HG02763 (cell line): ENCODE data around the gene RCHY1.
A peak's percentile ranks its signal among the peaks of the same experiment; 100 is the strongest.
"Not testable (repeated sequence)": the region's sequence is repeated elsewhere in the genome, so short reads cannot be mapped to it uniquely, and the experiment has no call there.

Source experiments
- ATAC-seq: cut with Tn5 transposase; IDR thresholded peaks from one replicate; pipeline ENCODE4 v1.9.1; 2021; ENCODE audit warnings: mild to moderate bottlenecking, moderate library complexity; ENCODE audit not compliant: unreplicated experiment

RCHY1 gene

DNA sequence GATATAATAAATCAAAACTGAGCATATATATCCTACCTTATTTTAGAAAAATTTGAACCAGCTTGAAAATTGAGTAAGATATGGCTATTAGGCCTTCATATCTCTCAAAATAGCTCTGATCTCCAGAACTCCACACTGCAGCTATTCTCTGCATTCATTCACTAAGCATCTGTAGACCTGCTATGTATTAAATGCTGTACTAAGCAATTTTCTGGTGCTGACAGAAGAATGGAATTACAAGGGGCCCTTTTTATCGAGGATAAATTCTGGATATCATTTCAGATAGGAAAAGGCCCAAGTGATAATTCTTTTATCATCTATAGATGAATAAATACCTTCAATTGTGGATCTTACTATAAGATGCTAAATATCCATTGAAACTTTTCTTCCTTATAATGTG is 1.9 kb upstream of the RCHY1 start:
- ATAC-seq = no peak

DNA sequence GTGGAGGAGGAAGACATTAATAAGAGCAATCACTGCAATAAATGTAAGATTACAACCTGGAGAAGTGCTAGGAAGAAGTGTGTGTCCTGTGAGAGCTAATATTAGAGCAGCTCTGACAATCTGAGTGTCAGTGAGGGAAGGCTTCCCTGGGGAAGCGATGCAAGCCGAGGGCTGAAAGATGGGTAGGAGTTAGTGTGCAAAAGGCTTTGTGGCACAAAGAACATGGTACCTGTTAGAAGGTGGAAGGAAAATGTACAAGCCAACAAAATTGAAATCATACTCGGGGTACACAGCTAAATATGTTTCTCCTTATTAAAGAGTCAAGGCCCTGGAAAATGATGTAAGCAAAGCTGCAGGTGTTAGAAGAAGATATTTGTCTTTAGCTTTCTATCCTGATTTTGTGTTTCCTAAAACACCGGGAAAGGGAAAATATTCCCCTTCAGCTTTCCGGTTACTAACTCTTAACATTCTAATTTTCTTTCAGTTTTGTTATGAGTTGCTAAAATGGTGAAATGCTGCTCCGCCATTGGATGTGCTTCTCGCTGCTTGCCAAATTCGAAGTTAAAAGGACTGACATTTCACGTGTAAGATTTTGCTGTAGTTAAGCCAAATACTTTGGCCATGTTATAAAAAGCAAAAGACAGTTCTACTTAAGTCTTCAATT is 878 bp upstream of the RCHY1 start:
- ATAC-seq = peak; percentile 3

DNA sequence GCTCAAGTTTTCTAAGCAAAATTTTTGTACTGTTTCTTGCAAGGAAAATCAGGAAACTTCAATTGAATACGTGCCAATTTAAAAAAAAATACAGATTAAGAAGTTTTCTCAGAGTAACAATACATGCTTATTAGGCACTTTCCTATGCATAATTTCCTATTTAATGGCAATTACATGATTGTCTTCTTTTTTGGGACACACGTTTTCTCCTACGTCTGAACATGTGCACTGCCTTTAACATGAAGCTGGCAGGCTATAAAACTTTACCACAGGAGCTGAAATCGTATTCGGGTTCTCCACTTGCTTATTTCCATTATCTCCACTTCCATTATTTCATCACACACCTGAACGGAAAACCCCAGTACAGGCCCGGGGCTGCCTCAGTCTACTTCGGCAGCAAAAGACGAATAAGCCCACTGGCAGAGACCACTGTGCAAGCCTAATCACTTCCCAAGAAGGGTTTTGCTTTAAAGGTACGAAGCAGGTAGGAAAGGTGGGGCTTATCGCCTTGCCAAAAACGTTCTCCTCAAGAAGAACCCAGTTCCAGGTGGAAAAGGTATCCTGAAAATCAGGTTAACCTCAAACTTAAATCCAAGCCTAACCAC is 575 bp downstream of the RCHY1 start:
- ATAC-seq = peak; percentile 1

DNA sequence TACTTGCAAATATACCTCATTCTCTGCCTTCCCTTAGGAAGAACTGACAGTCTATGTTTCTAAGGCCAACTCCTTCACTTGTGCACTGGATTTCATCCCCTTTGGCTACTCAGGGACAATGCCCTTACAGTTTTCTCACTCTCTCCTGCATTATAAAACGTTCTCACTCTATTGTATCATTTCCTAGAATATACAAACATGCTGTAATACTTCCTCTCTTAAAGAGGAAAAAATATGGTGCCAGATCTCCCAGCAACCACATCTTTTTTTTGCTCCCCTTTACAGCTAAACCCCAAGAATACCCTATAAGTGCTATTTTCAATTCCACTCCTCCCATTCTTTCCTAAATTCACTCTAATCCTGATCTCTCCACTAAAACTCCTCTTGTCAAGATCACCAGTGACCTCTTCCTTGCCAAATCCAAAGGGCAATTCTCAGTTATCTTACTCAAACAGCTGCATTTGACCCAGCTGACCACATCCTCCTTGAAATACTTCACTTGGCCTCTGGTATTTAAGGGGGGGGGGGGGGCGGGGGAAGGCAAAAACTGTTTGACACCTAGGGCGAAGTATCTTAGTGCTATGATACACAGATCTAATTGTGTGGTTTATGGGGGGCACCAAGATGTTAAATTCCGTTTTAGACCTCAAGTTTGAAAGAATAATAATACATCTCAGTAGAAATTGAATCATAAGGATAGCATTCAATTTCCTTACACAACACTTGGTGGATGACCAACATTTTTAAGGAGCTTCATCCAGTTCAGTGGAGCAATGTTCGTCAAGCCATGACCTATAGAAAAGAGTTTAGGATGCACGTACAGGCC is 1.6 kb downstream of the RCHY1 start:
- no peak for ATAC-seq

DNA sequence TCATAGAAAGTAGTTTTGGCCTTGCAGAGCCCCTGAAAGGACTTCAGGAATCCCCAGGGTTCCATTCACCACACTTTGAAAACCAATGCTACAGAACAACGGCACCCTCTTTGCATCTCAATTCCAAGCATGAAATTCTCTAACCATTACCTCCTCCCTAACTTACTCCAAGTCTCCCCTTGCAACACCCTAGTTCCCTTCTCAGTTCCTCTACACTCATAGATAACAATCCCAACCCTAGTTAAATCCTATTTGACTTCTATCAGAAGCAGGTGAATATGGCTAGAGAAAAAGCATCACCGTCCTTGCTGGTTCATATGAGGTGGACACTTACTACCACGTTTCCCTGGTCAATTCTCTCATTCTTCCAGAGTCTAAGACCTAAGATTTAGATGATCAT is 2.4 kb downstream of the RCHY1 start:
- ATAC-seq = no peak

DNA sequence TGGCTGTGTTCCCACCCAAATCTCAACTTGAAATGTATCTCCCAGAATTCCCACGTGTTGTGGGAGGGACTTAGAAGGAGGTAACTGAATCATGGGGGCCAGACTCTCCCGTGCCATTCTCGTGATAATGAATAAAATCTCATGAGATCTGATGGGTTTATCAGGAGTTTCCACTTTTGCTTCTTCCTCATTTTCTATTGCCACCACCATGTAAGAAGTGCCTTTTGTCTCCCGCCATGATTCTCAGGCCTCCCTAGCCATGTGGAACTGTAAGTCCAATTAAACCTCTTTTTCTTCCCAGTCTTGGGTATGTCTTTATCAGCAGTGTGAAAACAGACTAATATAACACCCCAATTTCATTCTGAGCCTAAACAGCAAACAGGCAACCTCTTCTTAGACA is 4.6 kb downstream of the RCHY1 start:
- not testable (repeated sequence) for ATAC-seq

DNA sequence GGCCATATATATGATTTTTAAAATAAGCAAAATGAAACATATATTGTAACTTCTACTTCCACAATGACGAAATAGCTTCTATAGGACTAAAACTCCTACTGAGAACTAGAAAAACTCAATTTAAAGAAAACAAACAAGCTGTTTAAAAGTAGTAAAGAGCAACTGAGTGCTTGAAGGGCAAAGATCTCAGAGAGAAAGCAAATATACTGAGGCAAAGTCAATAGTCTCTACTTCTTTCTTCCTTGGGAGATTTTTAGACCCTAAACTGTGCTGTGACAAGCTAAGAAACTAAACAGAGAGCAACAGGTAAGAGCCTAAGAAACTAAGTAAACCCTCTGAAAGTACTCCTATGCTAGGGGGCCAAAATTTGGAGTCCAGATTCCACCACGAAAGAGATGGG is 8.6 kb downstream of the RCHY1 start:
- ATAC-seq = no peak

DNA sequence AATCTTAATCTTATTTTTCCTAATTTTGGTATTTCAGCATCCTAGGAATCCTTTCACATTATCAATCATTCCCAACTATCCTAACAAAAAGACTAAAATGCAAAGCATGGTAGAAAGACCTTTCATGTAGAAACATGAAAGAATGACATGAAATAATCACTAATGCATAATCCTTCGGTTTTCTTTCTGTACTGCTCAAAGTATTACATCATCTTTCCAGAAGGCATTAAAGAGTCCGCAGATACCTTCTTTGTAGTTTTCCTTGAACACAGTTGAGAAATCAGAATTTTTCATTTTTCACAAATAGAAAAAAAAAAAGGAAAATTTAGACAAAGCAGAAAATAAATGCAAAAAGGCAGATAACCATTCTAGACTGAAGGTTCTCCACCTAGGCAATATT is 11.5 kb downstream of the RCHY1 start:
- ATAC-seq = no peak

DNA sequence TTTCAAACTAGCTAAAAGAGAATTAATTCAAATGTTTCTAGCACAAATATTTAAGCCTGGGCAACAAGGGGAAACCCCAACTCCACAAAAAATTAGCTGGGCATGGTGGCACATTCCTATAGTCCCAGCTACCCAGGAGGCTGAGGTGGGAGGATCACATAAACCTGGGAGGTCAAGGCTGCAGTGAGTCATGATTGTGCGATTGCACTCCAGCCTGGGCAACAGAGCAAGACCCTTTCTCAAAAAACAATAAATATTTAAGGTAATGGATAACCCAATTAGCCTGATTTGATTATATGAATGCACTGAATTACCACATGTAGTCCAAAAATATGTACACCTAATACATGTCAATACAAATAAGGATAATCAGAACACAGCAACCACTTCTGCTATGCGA is 14.3 kb downstream of the RCHY1 start:
- ATAC-seq = no peak

DNA sequence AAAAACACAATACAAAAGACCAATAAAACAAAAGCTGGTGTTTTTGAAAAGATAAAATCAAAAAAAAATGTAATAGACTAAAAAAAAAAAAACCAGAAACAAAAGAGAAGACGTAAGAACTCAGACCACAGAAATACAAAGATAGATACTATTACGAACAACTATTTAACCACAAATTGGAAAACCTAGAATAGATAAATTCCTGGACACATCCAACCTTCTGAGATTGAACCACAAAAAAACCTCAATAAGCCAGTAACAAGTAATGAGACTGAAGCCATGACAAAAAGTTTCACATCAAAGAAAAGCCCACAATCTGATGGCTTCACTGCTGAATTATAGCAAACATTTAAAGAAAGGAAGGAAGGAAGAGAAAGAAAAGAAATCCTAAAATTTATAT is 16.2 kb downstream of the RCHY1 start:
- no peak for ATAC-seq

DNA sequence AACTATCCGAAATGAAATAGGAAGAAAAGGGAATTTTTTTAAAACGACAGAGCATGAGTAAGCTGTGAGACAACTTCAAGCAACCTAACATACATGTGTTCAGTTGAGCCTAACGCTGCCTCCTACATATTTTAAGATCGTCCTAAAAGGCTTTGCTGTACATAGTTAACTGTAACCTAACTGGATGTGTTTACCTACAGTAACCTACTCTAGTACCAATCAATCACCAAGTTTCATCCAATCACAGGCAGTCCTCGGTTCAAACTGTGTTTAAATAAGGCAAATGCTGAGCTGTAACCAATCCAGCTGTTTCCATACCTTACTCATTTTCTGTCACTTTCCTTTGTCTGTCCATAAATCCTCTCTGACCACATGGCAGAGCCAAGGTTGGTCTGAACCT is 17.1 kb downstream of the RCHY1 start:
- ATAC-seq = no peak

DNA sequence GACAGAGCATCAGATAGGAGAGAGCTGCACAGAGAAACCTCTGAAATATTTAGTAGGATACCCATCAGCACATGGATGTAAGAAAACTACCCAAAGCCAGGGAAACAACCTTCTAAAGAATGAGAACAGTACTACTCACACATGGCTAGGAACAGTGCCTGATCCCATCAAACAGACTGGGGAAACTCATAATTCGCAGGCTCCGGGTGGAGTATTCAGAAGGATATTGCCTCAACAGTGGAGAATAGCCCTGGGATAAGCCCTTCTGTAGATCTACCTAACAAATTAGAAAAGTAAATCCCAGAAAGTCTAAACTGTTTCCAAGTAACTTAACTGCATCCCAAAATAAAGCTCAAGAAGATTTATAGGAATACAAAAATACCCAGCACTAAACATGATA is 17.8 kb downstream of the RCHY1 start:
- no peak for ATAC-seq

DNA sequence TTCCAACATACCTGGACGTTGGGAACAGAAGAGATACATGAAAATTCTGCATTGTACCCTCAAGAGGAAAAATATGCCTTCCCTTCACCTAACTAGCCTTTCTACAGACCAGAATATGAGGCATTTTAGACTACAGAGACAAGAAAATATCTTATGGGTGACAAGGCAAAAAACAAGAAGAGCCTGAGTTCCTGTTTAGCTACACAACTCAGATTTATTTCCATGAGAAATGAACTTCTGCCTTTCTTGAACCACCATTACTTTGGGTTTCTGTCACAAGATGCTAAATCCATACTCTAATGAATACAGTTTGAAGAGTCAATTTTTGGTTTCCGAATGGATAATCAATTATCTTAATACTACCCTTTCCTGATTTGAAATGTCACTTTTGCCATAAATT is 18.7 kb downstream of the RCHY1 start:
- ATAC-seq = no peak

DNA sequence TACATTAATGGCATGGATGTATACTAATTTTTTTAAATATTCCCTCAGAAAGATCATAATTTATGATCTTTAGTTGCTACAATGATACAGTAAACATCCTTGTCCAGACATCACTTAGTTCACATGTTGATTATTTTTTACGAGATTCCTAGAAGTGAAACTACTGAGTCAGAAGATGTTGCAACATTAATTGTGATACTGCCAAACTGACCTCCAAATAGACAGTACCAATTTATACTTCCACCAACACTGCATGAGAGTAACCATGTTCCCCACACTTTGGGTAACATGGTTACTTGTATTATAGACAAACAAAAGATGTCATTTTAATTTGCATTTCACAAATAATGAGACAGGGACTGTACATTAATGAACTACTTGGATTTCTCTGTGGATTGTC is 19.6 kb downstream of the RCHY1 start:
- no peak for ATAC-seq

DNA sequence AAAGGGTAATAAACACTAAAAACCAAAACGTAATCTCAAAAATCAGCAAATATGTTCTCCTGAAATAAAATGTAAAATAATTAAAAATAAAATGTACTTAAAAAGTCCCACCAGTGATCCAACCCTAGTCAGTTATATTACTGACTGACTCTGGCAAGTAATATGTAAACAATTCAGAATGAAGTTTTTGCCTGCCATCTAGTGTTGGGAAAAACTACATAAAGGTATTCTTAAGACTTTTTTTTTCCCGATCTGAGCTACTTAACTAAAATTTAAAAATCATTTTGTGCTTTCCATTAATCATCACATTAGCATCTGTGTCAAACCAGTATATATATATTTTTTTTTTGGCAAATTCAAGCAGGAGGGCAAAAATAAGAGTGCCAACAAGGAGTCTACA is 24.0 kb downstream of the RCHY1 start:
- no peak for ATAC-seq

DNA sequence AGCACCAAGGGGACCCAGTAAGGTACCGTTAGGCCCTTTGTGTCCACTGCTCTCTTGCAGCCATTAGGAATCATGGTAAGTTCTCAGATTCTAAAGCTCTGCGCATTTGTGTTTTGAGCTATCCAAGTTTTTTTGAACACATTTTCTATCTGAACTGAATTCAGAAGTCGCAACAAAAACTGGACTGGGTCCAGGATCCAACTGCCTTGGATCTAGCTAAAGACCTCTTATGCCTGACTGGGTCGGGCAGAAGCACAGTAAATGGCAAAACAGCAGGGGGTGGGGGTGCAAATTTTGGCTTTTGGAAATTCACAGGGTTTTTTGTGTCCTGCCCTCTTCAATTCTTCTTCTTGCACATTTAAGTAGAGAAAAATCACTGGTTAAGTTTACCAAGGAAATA is 30.0 kb downstream of the RCHY1 start:
- ATAC-seq = no peak

DNA sequence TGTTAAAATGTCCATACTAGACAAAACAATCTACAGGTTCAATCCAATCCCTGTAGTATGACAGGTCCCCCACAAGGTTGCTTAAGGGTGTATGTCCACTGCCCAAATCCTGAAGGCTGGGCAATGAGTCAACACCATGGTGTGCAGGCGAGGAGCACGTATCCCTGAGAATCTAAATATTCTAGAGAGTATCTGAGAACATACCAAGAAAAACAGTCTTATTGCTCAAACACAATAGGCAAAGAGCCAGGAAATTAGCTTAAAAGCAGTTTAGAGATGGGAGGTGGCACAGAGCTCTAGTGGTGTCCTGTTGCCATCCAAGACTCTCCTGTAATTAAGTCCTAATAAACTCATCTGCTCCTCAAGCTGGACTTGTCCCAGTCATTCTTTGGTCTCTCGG is 37.0 kb downstream of the RCHY1 start:
- no peak for ATAC-seq

DNA sequence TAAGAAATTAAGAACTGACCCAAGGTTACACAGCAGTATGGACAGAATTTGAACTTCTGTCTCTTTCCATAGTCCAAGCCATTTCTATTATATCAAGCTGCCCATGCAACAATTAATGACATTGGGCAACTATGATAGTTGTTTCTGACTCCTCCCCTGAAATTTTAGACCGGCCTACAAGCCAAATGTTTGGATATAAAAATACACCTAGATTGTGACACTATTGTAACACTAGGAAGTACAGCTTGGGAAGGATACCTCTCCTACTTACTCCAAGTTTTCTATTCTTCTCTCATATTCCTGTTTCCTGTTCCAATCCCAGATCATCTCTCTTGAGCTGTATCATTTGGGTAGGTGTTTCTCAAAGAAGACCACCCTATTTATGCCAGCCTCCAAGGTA is 43.5 kb downstream of the RCHY1 start:
- no peak for ATAC-seq

DNA sequence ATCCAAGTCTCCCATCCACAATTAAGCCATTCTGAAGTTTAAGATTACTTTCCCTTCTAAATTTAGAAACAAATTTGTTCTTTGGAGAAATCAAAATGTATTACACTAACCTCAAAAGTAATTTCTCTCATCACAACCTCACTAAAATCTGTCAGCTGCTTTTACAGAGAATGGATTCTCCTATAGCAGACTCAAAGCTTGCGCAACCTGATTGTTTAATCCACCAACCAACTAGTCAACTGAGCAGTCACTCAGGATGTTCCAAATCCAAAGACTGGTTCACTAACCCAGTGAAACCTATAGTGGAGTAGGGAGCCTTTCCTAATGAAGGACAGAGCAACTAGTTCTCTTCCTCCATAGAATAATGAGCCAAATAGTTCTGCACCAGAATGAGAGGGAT is 44.3 kb downstream of the RCHY1 start:
- ATAC-seq = no peak

DNA sequence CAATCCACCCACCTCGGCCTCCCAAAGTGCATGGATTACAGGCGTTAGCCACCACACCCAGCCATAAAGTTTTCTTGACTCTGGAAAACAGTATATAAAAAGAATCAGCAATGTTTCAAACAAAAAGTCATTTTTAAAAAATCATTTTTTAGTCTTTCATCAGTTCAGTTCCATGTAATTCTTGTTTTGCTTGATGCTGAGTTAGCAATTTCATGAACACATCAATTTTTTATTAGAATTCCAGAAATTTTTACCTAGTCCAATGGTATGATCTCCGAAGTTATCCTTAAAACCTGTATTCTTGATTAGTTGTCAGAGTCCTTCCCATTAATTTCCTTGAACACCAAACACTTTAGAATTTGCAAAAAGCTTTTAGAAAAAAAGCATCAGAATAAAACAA is 56.8 kb downstream of the RCHY1 start:
- no peak for ATAC-seq

DNA sequence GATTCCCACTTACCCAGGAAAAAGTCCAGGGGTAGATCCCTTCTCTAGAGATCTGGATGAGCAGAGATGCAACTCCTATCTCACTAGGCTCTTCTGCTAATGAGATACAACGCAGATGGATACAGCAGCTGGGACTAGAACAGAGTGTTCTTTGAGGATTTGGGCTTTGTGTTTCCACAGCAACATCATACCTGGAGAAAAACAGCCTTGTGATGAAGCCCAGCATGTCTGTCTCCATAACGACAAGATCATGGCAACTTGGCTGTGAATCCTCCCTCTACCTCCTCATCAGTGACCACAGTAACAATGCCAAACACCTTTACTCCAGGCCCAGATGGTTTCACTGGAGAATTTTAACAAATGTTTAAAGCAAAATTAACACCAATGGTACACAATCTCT is 80.1 kb downstream of the RCHY1 start:
- no peak for ATAC-seq

DNA sequence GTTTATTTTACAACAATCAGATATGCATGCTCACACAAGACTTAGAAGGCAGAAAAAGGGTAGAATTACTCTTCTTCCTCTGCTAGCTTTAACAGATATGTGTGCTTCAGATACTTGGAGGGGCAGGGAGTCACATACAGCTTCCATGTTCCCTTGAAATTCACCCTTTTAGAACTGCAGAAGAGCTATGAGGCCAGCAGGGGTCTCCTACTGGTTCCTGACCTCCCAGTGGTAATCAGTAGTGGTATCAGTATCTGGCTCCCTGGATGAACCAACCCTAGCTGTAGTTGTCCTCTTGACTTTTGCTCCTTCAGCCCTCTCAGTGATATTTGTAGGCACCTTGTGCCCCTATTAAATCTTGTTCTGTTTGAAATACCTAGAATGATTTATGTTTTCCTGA is 81.5 kb downstream of the RCHY1 start:
- ATAC-seq = no peak
